WTC11 (cell line): ENCODE measurements around the gene RNF4.

Source experiments
- AR ChIP-seq: fragments of 250-450 bp; sonication (Bioruptor Pico); IDR thresholded peaks from 2 replicates; pipeline ENCODE4 v1.9.0; 2021; ENCODE audit warnings: mild to moderate bottlenecking
- CTCF ChIP-seq: fragments of 200-600 bp; IDR thresholded peaks from 2 replicates; pipeline ENCODE4 v1.8.0; 2022; ENCODE audit warnings: antibody characterized with exemption
- E2F4 ChIP-seq: sonication (generic); formaldehyde crosslinking; IDR thresholded peaks from 2 replicates; pipeline ENCODE4 v1.8.1; 2022; ENCODE audit warnings: low read depth, mild to moderate bottlenecking, moderate library complexity, missing genetic modification reagents, borderline replicate concordance
- TCF7 ChIP-seq: sonication (generic); formaldehyde crosslinking; IDR thresholded peaks from 2 replicates; pipeline ENCODE4 v1.8.0; 2022; ENCODE audit warnings: mild to moderate bottlenecking, low read depth, missing genetic modification reagents, moderate library complexity
- TP53 ChIP-seq: sonication (generic); formaldehyde crosslinking; IDR thresholded peaks from 2 replicates; pipeline ENCODE4 v1.8.1; 2023; ENCODE audit warnings: mild to moderate bottlenecking, missing genetic modification reagents

GRCh38 chr4:2446656-2447564 is 22.0 kb upstream of the RNF4 start:
- TF ChIP-seq TCF7, result no peak
- no peak for TF ChIP-seq CTCF
- no peak for TF ChIP-seq AR
- no peak for TF ChIP-seq TP53 (CRISPR knock-in tag)
- no peak for TF ChIP-seq E2F4
